GM18511 (cell line): ENCODE results near the gene ISLR2.

ENCODE experiments used
- ATAC-seq: cut with Tn5 transposase; IDR thresholded peaks from one replicate; pipeline ENCODE4 v1.9.1; 2021; ENCODE audit warnings: mild to moderate bottlenecking, moderate library complexity; ENCODE audit not compliant: unreplicated experiment

The ISLR2 gene

DNA sequence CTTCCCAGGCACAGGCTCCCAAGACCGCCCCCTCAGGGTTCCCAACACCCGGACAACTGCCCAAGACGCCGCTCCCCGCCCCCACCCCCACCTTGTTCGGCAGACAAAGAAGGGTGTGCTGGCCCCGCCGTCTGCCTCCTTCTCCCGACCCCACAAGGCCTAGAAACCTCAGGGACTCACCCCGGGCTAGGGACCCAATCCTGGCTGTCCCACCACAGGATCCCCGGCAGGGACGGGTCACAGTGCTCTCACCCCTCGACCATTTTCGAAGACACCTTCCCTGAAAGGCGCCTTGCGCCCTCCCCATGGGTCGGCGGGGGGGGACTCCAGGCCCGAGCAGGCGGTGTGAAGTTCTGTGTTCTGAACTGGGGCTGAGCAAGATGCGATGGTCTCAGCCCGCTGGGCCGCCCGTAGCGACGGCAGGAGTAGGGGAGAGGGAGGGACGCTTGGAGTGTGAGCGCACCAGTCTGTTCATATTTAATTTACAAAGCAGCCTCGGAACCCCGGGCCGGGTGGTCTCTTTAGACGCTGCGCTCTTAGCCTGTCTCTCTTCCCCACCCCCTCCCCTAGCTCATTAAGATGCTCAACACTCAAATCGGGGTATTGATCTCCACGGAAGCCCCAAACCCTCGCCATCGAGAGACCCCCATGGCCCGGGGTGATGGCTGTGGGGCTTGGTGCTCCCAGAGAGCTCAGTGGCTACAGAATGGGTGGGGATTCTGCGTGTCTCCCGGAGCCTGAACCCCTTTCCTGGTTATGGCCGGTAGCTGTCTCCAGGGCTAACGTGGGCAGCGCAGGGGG is 1.4 kb upstream of the ISLR2 start:
- ATAC-seq = no peak

DNA sequence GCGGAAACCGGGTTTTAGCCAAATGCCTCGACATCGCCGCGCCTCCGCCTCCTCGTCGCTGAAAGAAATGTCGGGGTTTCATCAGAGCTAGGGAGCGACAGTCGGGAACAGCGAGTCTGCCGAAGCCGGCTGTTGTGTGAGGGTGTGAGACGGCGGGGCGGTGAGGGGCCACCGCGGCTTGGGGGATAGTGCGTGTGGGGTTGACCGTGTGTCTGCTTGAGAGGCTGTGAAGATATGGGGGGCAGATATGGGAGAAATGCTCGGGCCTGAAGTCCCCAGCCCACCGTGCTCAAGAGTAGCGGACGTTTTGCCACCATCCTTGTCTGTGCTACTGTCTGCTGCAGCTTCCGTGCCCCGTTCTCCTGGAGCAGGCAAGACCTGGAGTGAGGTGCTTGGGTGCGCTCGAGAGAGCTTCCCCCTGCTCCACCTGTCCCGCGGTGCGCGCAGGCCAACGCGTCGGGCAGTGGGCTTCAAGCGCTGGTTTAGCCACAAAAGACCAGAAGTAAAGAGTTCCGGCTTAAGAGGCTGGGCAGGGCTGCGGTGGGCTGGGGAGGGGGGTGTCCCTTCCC is 716 bp upstream of the ISLR2 start:
- no peak for ATAC-seq

DNA sequence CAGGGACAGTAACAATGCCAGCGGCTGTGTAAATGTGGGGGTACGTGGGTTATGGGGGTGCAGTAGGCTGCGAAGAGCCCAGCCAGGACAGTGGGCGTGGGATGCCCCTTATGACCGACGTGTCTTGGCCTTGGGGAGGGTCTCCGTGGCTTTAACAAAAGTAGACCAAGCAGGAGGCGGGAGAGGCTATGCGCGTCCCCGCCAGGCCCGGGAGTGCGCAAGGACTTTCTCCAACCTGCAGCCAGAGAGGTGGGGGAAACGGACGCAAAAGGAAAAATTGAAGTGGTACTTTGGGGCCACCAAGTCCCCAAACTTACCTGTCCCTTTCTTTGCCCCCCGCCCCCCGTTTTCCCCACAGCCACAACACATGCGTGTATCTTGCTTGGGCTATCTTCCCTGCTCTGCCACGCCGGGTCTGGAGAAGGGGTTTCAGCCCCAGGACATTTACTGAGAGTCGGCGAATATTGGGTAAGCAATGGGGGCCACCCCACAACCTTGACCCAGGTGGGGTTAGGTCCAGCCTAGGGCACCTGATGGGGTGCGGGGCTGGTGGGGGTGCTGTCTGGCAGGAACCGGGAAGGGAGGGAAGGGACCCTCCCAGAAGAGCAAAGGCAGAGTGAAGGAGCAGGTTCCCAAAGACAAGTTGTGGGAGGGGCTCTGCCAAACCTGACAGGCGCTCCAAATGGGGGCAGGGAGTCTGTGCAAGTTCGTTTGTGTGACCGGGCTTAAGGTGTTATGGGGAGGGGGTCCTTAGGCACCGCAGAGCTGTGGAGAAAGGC is 652 bp downstream of the ISLR2 start:
- no peak for ATAC-seq

DNA sequence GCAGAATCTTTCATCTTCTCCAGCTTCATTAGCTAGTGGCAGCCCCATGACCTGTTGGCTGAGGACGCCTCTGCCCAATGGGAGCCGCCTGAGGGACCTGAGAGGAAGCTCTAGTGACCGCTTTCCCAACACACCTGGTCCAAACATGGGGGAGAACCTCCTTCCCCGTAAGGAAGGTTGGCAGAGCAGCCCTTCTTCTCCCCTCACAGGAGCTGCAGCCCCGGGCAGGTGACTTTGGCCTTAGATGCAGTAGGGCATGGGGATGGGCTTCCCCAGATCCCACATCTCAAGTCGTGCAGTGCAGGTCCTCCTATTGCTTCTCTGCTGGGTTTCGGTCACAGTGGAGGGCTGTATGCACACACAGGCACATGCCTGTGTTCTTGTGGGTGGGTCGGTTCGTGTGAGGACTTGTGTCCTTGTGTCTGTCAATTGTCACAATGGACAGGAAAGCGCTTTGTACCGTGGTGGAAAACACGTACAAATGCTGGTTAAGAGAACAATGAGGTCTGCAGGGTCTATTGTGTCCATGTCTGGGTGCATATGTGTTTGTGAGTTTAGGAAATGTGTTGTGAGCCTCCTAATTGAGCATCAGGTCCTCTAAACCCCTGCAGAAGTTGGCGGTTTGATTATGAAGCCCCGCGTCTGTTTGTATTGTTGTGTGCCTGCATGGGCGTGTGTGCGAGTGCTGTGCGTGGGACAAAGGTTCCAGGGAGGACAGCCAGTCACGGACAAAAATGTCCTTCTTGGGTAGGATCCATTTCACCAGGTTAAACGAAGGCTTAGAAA is 1.4 kb downstream of the ISLR2 start:
- no peak for ATAC-seq

DNA sequence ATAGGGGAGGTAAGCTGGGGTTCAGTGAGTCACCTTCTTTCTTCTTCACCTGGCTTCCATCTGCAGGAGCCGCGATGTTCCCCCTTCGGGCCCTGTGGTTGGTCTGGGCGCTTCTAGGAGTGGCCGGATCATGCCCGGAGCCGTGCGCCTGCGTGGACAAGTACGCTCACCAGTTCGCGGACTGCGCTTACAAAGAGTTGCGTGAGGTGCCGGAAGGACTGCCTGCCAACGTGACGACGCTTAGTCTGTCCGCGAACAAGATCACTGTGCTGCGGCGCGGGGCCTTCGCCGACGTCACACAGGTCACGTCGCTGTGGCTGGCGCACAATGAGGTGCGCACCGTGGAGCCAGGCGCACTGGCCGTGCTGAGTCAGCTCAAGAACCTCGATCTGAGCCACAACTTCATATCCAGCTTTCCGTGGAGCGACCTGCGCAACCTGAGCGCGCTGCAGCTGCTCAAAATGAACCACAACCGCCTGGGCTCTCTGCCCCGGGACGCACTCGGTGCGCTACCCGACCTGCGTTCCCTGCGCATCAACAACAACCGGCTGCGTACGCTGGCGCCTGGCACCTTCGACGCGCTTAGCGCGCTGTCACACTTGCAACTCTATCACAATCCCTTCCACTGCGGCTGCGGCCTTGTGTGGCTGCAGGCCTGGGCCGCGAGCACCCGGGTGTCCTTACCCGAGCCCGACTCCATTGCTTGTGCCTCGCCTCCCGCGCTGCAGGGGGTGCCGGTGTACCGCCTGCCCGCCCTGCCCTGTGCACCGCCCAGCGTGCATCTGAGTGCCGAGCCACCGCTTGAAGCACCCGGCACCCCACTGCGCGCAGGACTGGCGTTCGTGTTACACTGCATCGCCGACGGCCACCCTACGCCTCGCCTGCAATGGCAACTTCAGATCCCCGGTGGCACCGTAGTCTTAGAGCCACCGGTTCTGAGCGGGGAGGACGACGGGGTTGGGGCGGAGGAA is 2.6 kb downstream of the ISLR2 start:
- ATAC-seq = no peak

DNA sequence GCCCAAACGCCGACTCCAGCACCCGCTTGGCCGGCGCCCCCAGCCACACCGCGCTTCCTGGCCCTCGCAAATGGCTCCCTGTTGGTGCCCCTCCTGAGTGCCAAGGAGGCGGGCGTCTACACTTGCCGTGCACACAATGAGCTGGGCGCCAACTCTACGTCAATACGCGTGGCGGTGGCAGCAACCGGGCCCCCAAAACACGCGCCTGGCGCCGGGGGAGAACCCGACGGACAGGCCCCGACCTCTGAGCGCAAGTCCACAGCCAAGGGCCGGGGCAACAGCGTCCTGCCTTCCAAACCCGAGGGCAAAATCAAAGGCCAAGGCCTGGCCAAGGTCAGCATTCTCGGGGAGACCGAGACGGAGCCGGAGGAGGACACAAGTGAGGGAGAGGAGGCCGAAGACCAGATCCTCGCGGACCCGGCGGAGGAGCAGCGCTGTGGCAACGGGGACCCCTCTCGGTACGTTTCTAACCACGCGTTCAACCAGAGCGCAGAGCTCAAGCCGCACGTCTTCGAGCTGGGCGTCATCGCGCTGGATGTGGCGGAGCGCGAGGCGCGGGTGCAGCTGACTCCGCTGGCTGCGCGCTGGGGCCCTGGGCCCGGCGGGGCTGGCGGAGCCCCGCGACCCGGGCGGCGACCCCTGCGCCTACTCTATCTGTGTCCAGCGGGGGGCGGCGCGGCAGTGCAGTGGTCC is 3.5 kb downstream of the ISLR2 start:
- ATAC-seq = no peak

DNA sequence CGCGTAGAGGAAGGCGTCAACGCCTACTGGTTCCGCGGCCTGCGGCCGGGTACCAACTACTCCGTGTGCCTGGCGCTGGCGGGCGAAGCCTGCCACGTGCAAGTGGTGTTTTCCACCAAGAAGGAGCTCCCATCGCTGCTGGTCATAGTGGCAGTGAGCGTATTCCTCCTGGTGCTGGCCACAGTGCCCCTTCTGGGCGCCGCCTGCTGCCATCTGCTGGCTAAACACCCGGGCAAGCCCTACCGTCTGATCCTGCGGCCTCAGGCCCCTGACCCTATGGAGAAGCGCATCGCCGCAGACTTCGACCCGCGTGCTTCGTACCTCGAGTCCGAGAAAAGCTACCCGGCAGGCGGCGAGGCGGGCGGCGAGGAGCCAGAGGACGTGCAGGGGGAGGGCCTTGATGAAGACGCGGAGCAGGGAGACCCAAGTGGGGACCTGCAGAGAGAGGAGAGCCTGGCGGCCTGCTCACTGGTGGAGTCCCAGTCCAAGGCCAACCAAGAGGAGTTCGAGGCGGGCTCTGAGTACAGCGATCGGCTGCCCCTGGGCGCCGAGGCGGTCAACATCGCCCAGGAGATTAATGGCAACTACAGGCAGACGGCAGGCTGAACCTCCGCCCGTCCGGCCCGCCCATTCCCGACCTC is 4.1 kb downstream of the ISLR2 start:
- ATAC-seq = no peak

DNA sequence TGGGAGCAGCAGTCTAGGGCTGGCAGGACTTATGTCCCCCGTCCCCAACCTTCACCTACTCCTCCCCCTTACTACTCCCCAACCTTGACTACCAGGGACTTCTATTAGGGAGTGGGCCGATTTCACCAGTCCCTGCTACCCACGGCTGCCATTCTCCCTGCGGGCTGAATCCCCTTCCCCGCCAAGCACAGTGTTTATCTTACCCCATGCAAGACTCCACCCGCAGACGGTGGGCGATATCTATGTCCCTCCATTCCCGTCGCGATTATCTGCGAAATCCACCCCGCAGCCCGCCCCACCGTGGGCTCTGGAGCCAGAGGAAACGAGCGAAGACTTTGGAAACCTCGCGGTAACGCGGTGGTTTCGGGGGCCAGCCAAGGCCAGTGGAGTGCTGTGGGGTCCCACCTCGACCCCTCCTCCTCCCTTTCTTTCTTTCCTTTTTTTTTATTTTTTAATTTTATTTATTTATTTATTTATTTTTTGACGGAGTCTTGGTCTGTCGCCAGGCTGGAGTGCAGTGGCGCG is 4.7 kb downstream of the ISLR2 start:
- ATAC-seq = no peak

DNA sequence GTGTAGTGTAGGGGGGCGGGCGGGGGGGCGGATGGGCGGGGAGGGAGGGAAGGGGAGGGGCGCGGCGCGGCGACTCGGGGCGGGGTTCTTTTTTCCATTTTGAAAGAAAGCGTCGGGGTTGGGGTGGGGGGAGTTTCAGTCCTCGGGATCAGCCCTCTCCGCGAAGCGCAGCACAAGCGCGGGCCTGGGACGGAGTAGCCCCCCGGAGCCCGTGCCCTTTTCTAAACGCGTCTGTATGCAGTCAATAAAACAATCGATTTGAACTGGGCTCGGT is 6.1 kb downstream of the ISLR2 start:
- no peak for ATAC-seq

DNA sequence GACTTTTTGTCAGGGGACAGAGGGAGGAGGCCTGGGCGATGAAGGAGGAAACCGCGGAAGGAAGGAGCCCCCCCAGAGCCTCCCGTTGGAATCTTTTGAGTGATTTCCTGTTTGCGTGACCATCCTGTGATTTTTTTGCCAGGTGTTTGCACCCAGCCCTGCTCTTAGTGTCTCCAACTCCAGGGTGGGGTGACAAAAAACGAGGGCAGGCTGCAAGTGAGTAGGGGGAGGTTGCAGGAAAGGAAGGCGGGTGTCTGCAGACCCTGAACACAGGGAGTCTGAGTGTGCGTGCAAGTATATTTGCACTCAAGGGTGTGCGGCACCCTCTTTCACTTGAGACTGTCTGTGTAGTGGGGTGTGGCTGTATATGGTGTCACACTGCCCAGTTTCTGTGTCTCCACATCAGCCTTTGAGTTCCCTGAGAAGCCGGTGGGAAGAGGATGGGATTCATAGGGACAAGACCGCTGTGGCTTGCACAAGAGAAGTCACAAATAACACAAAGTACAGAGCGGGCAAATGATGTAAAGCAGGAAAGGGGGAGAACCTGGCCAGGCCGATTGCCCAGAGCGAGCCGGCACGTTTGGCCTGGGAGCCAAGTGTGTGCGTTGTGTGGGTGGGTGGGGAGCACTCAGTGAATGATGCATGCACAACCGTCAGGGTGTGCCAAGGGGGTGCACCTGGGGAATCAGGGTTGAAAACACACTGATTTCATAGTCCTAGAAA is 6.6 kb downstream of the ISLR2 start:
- no peak for ATAC-seq

DNA sequence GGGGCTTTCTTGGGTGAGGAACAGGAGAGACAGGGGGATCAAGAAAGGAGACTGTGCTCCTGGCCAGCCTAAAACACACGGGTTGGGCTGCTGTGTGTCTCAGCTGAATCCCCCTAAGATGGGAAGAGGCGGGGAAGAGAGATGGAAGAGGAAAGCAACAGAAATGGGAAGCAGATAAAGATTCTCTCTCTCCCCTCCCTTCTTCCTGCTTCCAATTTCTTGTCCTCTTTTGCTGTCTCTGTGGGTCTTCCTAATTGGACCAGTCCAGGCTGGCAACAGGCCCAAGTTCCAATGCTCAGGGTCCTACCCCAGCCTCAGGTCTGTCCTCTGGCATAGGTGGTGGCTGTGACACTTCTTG is 7.1 kb downstream of the ISLR2 start:
- no peak for ATAC-seq

DNA sequence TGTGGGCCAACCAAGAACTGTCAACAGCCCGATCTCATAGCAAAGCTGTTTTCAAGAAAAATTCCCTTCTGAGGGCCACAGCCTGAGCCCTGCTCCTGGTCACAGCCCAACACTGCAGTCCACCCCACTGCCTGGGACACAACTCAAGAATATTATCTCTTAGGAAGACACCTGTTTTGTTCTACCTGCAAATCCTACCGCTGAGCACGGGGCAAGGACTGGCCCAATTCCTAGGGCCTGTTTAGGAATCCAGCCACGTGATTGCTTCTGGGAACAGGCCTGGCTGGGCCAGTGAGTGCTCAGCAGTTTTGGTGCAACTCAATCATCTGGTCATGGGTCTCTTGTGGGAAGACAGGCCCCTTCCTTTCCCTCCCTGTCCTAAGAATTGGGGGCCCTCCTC is 8.3 kb downstream of the ISLR2 start:
- no peak for ATAC-seq

DNA sequence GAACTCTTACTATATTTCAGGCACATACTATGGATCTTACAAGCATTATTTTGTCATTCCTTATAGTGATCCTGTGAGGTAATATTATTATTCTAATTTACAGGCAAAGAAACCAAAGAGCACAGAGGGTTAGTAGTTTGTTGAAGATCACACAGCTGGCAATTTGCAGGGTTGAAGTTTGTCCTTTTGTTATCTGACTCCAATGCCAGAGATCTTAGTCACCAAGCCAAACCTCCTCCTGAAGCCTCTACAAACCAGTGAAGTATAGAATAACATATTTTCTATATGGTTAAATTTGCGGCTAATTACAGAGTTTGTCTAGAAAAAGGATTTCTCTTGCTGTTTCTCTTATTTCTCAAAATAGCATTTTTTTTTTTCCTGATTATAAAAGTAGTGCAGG is 11.2 kb downstream of the ISLR2 start:
- ATAC-seq = no peak

DNA sequence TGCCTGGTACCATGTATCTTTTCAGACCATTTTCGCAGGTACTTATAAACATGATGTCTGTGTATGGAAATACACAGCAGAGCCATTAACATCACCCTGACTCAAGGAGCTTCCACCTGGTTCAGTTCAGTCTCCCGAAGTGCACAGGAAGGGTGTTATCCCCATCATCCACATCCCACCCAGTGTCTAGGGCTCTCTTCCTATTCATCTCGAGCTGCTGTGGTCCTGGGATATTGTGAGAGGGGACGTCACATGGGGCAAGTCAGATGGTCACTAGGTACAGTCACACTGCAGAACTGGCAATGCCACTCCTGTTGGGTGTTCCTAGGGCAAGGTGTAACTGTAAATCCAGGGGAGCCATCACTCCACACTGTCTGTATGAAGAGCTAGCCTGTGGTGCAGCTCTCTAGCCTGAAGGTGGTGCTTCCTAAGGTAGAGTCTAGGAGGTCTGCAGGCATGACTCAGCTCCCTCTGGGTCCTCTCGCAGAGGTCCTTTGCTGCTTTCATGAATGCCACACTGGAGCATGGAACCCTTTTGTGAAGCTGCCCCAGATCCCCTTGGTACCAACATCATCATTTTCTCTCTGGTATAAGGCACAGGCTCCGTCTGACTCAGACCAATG is 13.9 kb downstream of the ISLR2 start:
- ATAC-seq = no peak

DNA sequence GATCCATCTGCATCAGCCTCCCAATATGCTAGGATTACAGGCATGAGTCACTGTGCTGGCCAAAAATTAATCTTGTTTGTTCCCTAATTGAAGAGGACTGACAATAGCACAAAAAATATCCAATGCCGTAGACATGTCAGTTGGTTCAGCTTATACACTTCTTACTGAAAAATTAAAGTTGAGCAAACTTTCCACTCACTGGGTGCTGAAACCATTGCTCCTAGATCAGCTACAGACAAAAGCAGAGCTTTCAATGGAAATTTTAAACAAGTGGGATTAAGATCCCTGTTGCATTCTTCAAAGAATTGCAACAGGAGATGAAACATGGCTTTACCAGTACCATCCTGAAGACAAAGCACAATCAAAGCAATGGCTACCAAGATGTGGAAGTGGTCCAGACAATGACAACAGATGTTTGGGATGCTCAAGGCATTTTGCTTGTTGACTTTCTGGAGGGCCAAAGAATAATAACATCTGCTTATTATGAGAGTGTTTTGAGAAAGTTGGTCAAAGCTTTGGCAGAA is 16.0 kb downstream of the ISLR2 start:
- ATAC-seq = no peak

DNA sequence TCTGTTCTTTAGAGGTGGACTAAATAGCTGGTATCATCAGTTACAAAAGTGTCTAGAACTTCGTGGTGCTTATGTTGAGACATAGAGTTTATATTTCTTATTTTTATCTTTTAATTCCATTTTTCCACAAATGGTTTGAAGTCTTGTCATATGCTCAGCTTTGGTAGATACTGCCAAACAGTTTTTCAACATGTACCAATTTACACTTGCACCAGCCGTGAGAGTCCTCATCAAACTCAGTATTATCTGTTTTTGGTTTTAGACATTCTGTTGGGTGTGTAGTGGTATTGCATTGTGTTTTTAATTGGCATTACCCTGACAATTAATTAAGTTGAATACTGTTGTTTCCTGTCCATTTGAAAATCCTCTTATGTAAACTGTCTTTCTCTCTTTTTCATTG is 16.7 kb downstream of the ISLR2 start:
- no peak for ATAC-seq

DNA sequence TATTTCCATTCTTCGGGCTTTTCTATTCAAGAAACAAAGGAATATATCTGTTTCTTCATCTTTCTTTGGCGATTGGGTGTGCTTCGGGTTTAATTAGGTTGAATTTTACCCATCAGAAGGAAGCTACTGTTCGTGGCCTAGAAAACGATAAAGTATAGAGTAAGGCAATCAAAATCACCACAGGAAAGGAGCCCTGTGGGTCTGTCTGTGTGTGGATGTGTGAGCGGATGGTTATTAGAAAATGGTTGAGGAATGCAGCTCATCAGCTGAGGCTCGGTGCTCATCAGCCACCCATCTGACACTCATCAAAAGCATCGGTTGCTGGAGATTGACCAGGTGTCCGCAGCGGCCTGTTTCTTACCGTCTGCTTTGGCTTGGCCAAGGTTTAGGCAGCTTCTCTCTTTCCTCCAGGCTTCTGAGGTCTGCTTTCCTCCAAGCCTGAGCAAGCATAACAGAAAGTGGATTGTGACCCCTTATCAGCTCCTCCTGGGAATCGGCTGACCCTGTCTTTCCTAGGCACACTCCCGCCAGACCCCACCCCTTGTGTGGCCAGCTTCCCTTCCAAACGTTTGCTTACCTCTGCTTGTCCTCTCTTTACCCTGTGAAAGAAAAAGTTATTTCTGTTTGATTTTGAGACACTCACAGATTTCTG is 25.5 kb downstream of the ISLR2 start:
- ATAC-seq = no peak
